Measurements from ENCODE around the gene GUCA2A.
A peak's percentile ranks its signal among the peaks of the same experiment; 100 is the strongest.

GUCA2A gene

GRCh38 chr1:42153624-42154023, 10.9 kb downstream of the GUCA2A start:
- DNase-seq (ENCODE audit: low spot score) = no peak

GRCh38 chr1:42152907-42153600, 11.5 kb downstream of the GUCA2A start, which contains the start of gene GUCA2B:
Gene GUCA2B, plus strand, starts transcription at chr1:42153410. Its CDS starts 41 bp downstream, at chr1:42153451.
- DNase-seq (ENCODE audit: low spot score) = no peak

- no peak for DNase-seq (ENCODE audit: low spot score)
Measured at GRCh38 chr1:42152119-42152518, 12.4 kb downstream of the GUCA2A start.

- no peak for DNase-seq (ENCODE audit: low spot score)
Measured at GRCh38 chr1:42150651-42151050, 13.9 kb downstream of the GUCA2A start.

- no peak for DNase-seq (ENCODE audit: low spot score)
Measured at GRCh38 chr1:42148166-42148565, 16.4 kb downstream of the GUCA2A start.

GRCh38 chr1:42146626-42147320, 17.8 kb downstream of the GUCA2A start:
- peak; percentile 89 for DNase-seq (ENCODE audit: low spot score)

- no peak for DNase-seq (ENCODE audit: low spot score)
Measured at GRCh38 chr1:42145764-42146625, 18.6 kb downstream of the GUCA2A start.

GRCh38 chr1:42145389-42145716, 19.2 kb downstream of the GUCA2A start:
- no peak for DNase-seq (ENCODE audit: low spot score)

- no peak for DNase-seq (ENCODE audit: low spot score)
Measured at GRCh38 chr1:42144711-42145388, 19.7 kb downstream of the GUCA2A start.

GRCh38 chr1:42143896-42144710, 20.4 kb downstream of the GUCA2A start:
- DNase-seq (ENCODE audit: low spot score) = no peak

GRCh38 chr1:42142894-42143675, 21.5 kb downstream of the GUCA2A start:
- no peak for DNase-seq (ENCODE audit: low spot score)

- DNase-seq (ENCODE audit: low spot score) = no peak
Measured at GRCh38 chr1:42141978-42142377, 22.6 kb downstream of the GUCA2A start.

GRCh38 chr1:42140191-42140590, 24.4 kb downstream of the GUCA2A start:
- no peak for DNase-seq (ENCODE audit: low spot score)

- DNase-seq (ENCODE audit: low spot score) = no peak
Measured at GRCh38 chr1:42139444-42139843, 25.1 kb downstream of the GUCA2A start.

- no peak for DNase-seq (ENCODE audit: low spot score)
Measured at GRCh38 chr1:42138586-42138985, 26.0 kb downstream of the GUCA2A start.

- DNase-seq (ENCODE audit: low spot score) = no peak
Measured at GRCh38 chr1:42137766-42138165, 26.8 kb downstream of the GUCA2A start.

- no peak for DNase-seq (ENCODE audit: low spot score)
Measured at GRCh38 chr1:42136466-42136865, 28.1 kb downstream of the GUCA2A start.

GRCh38 chr1:42135426-42135825, 29.1 kb downstream of the GUCA2A start:
- DNase-seq (ENCODE audit: low spot score) = no peak

GRCh38 chr1:42133809-42134526, 30.6 kb downstream of the GUCA2A start:
- no peak for DNase-seq (ENCODE audit: low spot score)

GRCh38 chr1:42133390-42133789, 31.2 kb downstream of the GUCA2A start:
- DNase-seq (ENCODE audit: low spot score) = no peak
